Chondrocyte (in vitro differentiated cells): ENCODE data around the gene LRRC49. TPM values are rescaled to one million over a fixed set of nuclear protein-coding genes. Genes with fewer than 3 reads are reported as not detected.
"Not testable (repeated sequence)": the region's sequence is repeated elsewhere in the genome, so short reads cannot be mapped to it uniquely, and the experiment has no call there.

Experiments
- DNase-seq: peaks from one replicate; pipeline ENCODE4 v3.0.0; 2021; ENCODE audit warnings: mixed read lengths, low spot score
- H3K27ac Mint-ChIP-seq: one replicate; pipeline ENCODE4 v1.8.0; 2021; ENCODE audit warnings: mild to moderate bottlenecking, moderate library complexity, mixed read lengths; ENCODE audit not compliant: unreplicated experiment
- H3K27me3 Mint-ChIP-seq: 2 replicates; pipeline ENCODE4 v1.8.0; 2021; ENCODE audit warnings: low read depth, mixed read lengths
- H3K36me3 Mint-ChIP-seq: 2 replicates; pipeline ENCODE4 v1.8.0; 2021; ENCODE audit warnings: low read depth, mixed read lengths
- H3K4me1 Mint-ChIP-seq: 2 replicates; pipeline ENCODE4 v1.8.0; 2021; ENCODE audit warnings: low read depth, mild to moderate bottlenecking, mixed read lengths
- H3K4me3 Mint-ChIP-seq: one replicate; pipeline ENCODE4 v1.8.0; 2021; ENCODE audit warnings: mild to moderate bottlenecking, moderate library complexity, mixed read lengths; ENCODE audit not compliant: unreplicated experiment
- H3K9me3 Mint-ChIP-seq: 2 replicates; pipeline ENCODE4 v1.8.0; 2021; ENCODE audit warnings: low read depth, mixed read lengths
- total RNA-seq: library from RNA; stranded (reverse); gene quantifications from 3 replicates; pipeline ENCODE4 v1.2.1, GENCODE V29; 2021
- TF ChIP-seq, protein P1 (sequence below): fragments of 200-600 bp; sonication (generic); IDR thresholded peaks from 2 replicates; pipeline ENCODE4 v1.5.0; 2021; ENCODE audit warnings: antibody characterized with exemption, mild to moderate bottlenecking, moderate library complexity

The LRRC49 gene
- total RNA-seq, 1 donor from 2014 or later = 8.8 TPM

DNA sequence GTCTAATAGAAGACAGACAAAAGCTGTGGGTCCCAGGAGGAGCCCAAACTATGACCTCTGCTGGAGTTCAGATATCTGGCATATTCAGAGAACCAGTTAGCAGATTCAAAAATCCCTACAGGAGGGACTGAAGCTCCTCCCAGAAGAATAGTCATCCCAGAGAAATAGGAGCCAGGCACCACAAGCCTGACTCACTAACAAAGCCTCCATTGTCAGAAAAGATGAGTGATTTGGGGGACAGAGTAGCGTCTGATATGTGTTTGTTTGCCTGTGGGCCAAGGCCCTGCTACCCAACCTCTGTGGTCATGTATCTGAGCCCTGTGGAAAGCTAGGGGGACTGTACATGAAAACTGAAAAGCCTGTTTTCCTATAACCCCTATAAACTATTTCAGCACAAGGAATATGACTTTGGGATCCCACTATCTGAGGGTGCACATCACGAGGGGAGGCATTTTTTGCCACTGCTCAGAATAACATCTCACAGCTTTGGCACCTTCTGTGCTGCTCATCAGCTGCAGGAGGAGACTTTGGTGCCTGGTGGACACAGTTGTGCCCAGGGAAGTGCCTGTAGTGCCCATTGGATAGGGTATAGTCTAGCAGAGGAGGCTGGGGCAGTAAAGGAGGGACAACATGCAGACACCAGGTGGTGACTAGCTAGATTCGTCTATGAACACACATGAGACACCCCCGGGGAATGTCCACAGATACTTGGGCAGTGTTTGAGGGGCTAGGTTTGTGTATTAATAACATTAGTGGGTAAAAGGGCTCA is 29.0 kb upstream of the LRRC49 start:
- Mint-ChIP-seq H3K4me1 (peaks cover 39% of the 10 kb centered on the region), H3K9me3 (no peaks in the 10 kb centered on the region), H3K36me3 (no peaks in the 10 kb centered on the region), H3K27ac (peak overlapping the region; percentile 86), H3K4me3 (no peak overlapping the region), H3K27me3 (no peaks in the 10 kb centered on the region)
- no peak for DNase-seq
- TF ChIP-seq, protein P1, sequence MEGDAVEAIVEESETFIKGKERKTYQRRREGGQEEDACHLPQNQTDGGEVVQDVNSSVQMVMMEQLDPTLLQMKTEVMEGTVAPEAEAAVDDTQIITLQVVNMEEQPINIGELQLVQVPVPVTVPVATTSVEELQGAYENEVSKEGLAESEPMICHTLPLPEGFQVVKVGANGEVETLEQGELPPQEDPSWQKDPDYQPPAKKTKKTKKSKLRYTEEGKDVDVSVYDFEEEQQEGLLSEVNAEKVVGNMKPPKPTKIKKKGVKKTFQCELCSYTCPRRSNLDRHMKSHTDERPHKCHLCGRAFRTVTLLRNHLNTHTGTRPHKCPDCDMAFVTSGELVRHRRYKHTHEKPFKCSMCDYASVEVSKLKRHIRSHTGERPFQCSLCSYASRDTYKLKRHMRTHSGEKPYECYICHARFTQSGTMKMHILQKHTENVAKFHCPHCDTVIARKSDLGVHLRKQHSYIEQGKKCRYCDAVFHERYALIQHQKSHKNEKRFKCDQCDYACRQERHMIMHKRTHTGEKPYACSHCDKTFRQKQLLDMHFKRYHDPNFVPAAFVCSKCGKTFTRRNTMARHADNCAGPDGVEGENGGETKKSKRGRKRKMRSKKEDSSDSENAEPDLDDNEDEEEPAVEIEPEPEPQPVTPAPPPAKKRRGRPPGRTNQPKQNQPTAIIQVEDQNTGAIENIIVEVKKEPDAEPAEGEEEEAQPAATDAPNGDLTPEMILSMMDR = no peak

DNA sequence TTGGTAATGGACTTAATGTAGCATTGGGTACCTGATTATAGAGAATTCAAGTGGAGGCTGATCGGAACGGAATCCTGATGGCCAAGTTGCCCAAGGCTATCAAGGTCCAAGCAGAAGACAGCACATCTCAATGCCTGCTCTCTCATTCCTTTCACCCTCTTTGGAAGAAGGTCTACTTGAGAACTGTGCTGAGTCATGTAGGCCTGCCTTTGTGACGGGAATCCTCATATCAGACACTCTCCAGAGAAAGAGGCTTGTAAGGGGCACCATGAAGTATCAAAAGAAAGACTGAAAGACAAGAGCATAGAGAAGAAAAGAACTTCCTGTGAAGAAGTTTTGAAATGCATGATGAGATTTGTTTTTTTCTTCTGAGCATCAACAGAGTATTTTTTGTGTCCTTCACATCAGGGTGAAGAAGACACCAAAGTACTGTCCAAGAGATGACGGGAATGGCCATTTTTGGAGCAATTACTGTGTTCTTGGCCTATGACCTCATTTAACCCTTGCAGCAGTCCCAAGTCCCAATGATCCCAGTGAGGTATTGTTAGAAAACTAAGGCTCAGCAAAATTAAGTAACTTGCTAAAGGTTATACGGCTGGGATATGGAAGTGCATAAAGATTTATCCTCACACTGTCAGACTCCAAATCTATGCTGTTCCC is 25.5 kb upstream of the LRRC49 start:
- Mint-ChIP-seq H3K36me3 (no peaks in the 10 kb centered on the region), H3K9me3 (no peaks in the 10 kb centered on the region), H3K27ac (no peak overlapping the region), H3K27me3 (no peaks in the 10 kb centered on the region), H3K4me3 (no peak overlapping the region), H3K4me1 (peaks cover 52% of the 10 kb centered on the region)
- DNase-seq = no peak
- TF ChIP-seq, protein P1 = no peak

DNA sequence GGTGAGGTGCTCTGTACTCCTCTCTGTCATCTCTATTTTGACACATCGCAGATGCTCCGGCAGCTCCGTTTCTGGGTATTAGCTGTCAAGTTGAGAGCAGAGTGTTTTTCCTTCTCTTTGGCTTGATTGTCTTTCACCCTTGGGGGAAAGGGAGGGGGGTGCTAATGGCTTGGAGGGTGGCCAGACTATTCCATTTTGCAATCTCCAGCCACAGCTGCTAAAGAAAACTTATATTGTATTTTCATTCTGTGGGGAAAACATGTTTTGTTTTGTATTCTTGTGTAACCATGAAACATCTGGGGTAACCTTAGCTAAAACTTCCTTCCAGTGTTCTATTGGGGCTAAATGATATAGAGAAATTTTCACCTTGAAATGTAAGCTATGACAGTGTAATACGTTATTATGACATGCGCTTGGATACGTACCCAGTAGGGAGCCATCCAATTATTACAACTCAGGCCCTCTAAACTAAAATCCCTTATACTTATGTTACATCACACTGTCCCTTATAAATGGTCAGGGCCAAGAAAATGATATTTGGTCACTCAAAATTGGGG is 24.6 kb upstream of the LRRC49 start:
- H3K4me1 Mint-ChIP-seq = peaks cover 51% of the 10 kb centered on the region

DNA sequence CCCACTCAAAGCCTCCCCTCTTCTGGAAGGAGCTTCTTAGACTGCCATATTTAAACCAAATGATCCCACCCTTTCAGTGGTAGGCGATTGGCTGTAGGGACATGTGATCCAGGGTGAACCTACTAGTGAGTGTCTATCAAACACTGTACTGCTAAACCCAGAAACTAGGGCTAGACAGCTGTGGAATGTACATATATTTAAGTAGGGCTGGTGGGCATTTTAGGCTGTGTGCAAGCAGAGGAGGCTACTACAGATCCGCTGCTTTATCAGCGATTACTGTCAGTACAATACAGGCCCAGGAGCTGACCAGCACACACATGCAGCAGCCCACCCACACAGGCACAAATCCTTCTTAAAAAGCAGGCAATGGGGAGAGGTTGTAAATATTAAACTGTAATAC is 23.3 kb upstream of the LRRC49 start:
- Mint-ChIP-seq H3K4me1 (peaks cover 44% of the 10 kb centered on the region), H3K36me3 (no peaks in the 10 kb centered on the region), H3K9me3 (peaks cover 3% of the 10 kb centered on the region), H3K4me3 (no peak overlapping the region), H3K27ac (peak overlapping the region; percentile 75), H3K27me3 (no peaks in the 10 kb centered on the region)
- TF ChIP-seq, protein P1 = no peak
- DNase-seq = no peak

More for the DNA sequence above, 24.6 kb upstream of the LRRC49 start:
- no peaks in the 10 kb centered on the region for H3K36me3 Mint-ChIP-seq
- H3K9me3 Mint-ChIP-seq = no peaks in the 10 kb centered on the region
- TF ChIP-seq, protein P1 = no peak
- H3K27ac Mint-ChIP-seq = peak overlapping the region; percentile 89
- no peaks in the 10 kb centered on the region for H3K27me3 Mint-ChIP-seq
- DNase-seq = no peak
- no peak overlapping the region for H3K4me3 Mint-ChIP-seq

DNA sequence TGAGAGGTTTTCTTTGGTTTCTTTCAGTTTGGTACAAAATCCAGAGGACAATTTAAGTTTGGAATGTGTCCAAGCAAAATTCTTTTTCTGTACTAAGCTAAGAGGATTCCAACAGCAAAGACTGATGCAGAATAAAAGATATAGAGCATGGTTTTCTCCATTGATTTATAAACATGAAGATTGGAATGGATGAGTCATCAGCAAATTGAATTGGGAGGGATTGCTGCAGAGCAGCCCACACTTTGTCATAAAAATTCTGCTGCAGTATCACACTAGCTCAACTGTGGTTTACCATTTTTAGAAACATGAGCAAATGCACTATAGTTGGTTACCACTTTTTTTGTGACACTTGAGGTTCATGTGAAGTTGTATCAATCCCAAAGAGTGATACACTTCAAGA is 22.6 kb upstream of the LRRC49 start:
- Mint-ChIP-seq H3K27ac (peak overlapping the region; percentile 75), H3K4me3 (no peak overlapping the region), H3K9me3 (peaks cover 3% of the 10 kb centered on the region), H3K36me3 (no peaks in the 10 kb centered on the region), H3K4me1 (peaks cover 50% of the 10 kb centered on the region), H3K27me3 (no peaks in the 10 kb centered on the region)
- TF ChIP-seq, protein P1 = no peak
- DNase-seq = no peak

DNA sequence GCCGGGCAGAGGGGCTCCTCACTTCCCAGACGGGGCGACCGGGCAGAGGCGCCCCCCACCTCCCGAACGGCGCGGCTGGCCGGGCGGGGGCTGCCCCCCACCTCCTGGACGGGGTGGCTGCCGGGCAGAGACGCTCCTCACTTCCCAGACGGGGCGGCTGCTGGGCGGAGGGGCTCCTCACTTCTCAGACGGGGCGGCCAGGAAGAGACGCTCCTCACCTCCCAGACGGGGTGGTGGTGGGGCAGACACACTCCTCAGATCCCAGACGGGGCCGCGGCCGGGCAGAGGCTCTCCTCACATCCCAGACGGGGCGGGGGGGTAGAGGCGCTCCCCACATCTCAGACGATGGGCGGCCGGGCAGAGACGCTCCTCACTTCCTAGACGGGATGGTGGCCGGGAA is 21.1 kb upstream of the LRRC49 start:
- not testable (repeated sequence) for H3K27ac Mint-ChIP-seq, H3K4me3 Mint-ChIP-seq, H3K36me3 Mint-ChIP-seq, H3K27me3 Mint-ChIP-seq, H3K9me3 Mint-ChIP-seq
- H3K4me1 Mint-ChIP-seq = peaks cover 52% of the 10 kb centered on the region
- peak; percentile 90 for DNase-seq
